ENCODE results near the gene NTRK2. TPM values are rescaled to one million over a fixed set of nuclear protein-coding genes. Genes with fewer than 3 reads are reported as not detected.

NTRK2 gene
- total and polyA plus RNA-seq, 3 donors from 2014 or later: 5.3 to 10.8 (median 5.6) TPM

DNA sequence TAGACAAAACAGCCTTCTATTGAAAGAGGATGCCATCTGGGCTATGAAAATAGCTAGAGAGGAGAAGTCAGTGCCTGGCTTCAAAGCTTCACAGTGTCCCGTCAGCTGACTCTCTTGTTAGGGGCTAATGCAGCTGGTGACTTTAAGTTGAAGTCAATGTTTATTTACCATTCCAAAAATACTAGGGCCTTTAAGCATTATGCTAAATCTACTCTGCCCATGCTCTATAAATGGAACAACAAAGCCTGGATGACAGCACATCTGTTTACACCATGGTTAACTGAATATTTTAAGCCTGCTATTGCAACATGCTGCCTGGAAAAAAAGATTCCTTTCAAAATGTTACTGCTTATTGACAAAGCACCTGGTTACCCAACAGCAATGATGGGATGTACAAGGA, 309.1 kb downstream of the NTRK2 start:
- 85 to 95% methylated on average over 1 of the region's 1 CpG for WGBS, 2 donors
- TF ChIP-seq POLR2A (IDR thresholded peaks at IDR 0.05): no peak
- TF ChIP-seq, protein P1, sequence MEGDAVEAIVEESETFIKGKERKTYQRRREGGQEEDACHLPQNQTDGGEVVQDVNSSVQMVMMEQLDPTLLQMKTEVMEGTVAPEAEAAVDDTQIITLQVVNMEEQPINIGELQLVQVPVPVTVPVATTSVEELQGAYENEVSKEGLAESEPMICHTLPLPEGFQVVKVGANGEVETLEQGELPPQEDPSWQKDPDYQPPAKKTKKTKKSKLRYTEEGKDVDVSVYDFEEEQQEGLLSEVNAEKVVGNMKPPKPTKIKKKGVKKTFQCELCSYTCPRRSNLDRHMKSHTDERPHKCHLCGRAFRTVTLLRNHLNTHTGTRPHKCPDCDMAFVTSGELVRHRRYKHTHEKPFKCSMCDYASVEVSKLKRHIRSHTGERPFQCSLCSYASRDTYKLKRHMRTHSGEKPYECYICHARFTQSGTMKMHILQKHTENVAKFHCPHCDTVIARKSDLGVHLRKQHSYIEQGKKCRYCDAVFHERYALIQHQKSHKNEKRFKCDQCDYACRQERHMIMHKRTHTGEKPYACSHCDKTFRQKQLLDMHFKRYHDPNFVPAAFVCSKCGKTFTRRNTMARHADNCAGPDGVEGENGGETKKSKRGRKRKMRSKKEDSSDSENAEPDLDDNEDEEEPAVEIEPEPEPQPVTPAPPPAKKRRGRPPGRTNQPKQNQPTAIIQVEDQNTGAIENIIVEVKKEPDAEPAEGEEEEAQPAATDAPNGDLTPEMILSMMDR (IDR thresholded peaks at IDR 0.05): no peak
- intact Hi-C loops (cut with DNase I; ENCODE audit: low total_unique reads): no loop called here

DNA sequence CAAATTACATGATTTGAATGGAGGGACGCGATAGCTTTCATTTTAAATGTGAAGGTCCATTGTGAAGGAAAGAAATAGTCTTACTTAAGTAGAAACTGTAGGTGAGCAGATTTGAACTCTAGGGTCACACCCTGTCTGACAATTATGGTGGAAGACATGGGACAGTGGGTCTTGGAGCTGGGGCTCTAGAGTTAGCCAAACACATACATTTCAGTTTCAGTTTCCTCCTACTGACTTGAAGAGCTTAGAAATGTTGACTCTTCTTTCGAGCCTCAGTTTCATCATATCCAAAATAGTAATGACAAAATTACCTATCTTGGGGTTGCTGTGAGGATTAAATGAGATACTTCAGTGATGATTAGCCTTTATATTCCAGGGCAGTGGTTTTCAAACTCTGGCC, 314.2 kb downstream of the NTRK2 start:
- DNase-seq: no peak
- Histone ChIP-seq H3K4me3 (no peak overlapping the region), H3K27me3 (no peaks in the 10 kb centered on the region), H3K9me3 (no peaks in the 10 kb centered on the region), H3K36me3 (ENCODE audit: low read depth, missing control alignments) (no peaks in the 10 kb centered on the region), H3K4me1 (no peaks in the 10 kb centered on the region), H3K27ac (no peak overlapping the region)
- WGBS, 2 donors: 93 to 96% methylated on average over 3 of the region's 3 CpGs
- intact Hi-C loops (cut with DNase I; ENCODE audit: low total_unique reads): no loop called here
- TF ChIP-seq, protein P1 (IDR thresholded peaks at IDR 0.05): no peak
- no peak for TF ChIP-seq POLR2A (IDR thresholded peaks at IDR 0.05)

More for the DNA sequence above, 309.1 kb downstream of the NTRK2 start:
- Histone ChIP-seq H3K27me3 (no peaks in the 10 kb centered on the region), H3K9me3 (no peaks in the 10 kb centered on the region), H3K36me3 (ENCODE audit: low read depth, missing control alignments) (no peaks in the 10 kb centered on the region), H3K4me3 (no peak overlapping the region), H3K4me1 (no peaks in the 10 kb centered on the region), H3K27ac (no peak overlapping the region)
- DNase-seq: no peak

DNA sequence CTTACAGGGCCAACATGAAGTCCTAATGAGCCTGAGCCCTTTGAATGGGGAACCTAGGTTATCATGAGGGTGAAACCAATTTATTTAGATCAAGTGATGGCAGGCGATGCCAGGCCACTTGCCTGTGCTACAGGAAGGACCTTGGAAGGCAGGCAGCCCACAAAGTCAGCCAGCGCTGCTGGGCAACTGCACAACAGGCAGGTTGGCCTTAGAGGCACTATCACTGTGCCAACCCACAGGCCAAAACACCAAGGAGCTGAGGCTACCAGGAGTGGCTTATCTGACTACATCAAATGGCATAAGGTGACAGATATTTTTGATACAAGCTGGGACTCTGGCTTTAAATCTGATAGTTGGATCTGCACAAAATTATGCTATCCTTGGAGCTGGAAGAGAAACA, 319.1 kb downstream of the NTRK2 start:
- H3K9me3 ChIP-seq: no peaks in the 10 kb centered on the region
- no peak overlapping the region for H3K27ac ChIP-seq
- WGBS, 2 donors: 83 to 93% methylated on average over 2 of the region's 2 CpGs
- no peak overlapping the region for H3K4me3 ChIP-seq
- TF ChIP-seq, protein P1 (IDR thresholded peaks at IDR 0.05): no peak
- H3K4me1 ChIP-seq: no peaks in the 10 kb centered on the region
- H3K27me3 ChIP-seq: no peaks in the 10 kb centered on the region
- intact Hi-C loops (cut with DNase I; ENCODE audit: low total_unique reads): no loop called here
- no peak for DNase-seq
- no peaks in the 10 kb centered on the region for H3K36me3 ChIP-seq (ENCODE audit: low read depth, missing control alignments)

DNA sequence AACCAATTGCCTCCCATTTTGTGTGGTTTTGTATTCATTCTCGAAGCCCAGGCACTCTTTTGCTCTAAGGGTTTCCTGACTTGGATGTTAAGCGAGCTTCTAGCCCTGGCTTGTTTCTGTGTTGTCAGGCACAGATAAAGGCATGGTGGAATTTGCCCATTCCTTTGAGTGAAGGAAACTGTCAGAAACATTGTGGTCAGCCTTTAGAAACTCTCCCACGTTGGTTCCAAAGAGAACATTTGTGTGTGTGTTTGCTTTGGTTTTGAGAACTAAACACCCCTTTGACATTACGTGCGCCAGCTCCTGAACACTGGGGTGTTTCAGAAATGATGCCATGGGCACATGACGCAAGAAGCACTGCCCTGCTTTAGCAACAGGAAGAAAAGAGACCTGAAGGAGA, 320.9 kb downstream of the NTRK2 start:
- intact Hi-C loops (cut with DNase I; ENCODE audit: low total_unique reads): no loop called here

More for the DNA sequence above, 320.9 kb downstream of the NTRK2 start:
- Histone ChIP-seq H3K4me3 (no peak overlapping the region), H3K27ac (no peak overlapping the region), H3K27me3 (no peaks in the 10 kb centered on the region), H3K36me3 (ENCODE audit: low read depth, missing control alignments) (no peaks in the 10 kb centered on the region), H3K9me3 (no peaks in the 10 kb centered on the region), H3K4me1 (no peaks in the 10 kb centered on the region)
- DNase-seq: no peak
- 85 to 93% methylated on average over 6 of the region's 6 CpGs for WGBS, 2 donors
- TF ChIP-seq, protein P1 (IDR thresholded peaks at IDR 0.05): no peak
- no peak for TF ChIP-seq POLR2A (IDR thresholded peaks at IDR 0.05)
